K562 (cell line): ENCODE measurements around the gene EIPR1. TPM values are rescaled to one million over a fixed set of nuclear protein-coding genes. Genes with fewer than 3 reads are reported as not detected.

ENCODE experiments used
- ATAC-seq: fragments of 200-7000 bp; cut with Tn5 transposase; 3 replicates; pipeline ENCODE4 v1.9.1; 2020; ENCODE audit warnings: moderate library complexity
- BruUV-seq: library from RNA; stranded (reverse); fragments of 400-500 nt; replicated peaks from 2 replicates; lab custom pipeline; 2021; lab: Mats Ljungman, UMichigan
- CTCF ChIA-PET: fragments of 300-600 bp; formaldehyde crosslinking; extraction: SDS; loops from one replicate; lab custom pipeline; 2021; ENCODE audit warnings: low intra/inter-chr PET ratio; lab: Yijun Ruan, JAX
- POLR2A ChIA-PET: fragments of 300-600, 350-650 bp; sonication (Branson Sonifier 250); formaldehyde crosslinking; extraction: SDS; loops from one replicate; lab custom pipeline; 2021; ENCODE audit warnings: antibody characterized with exemption, inconsistent platforms; lab: Yijun Ruan, JAX
- DNase-seq, 4 experiments: peaks; one replicate each; pipeline versions ENCODE4 v3.0.0 to v3.0.0-alpha.2; 2011 to 2018; ENCODE audit warnings: low spot score in 3 of 4, mixed read lengths in 3 of 4; ENCODE audit errors: extremely low read depth in 1 of 4
- FAIRE-seq: peaks from 2 replicates; lab custom pipeline; 2011; peaks lifted over from hg19 to GRCh38; lab: Jason Lieb, UNC
- H2AFZ ChIP-seq: 2 replicates; pipeline ENCODE4 v1.6.0; 2011; ENCODE audit warnings: low read depth, low read length, control low read depth, inconsistent platforms
- H3K27ac ChIP-seq: fragments of 200-600 bp; 3 replicates; pipeline ENCODE4 v1.8.0; 2011; ENCODE audit warnings: low read depth, mild to moderate bottlenecking, control low read depth, inconsistent platforms, low read length, moderate library complexity, mixed read lengths; ENCODE audit errors: extremely low read depth
- H3K27me3 ChIP-seq, 2 experiments: fragments of 300-600 bp in 1 of 2; 2 replicates in 1 of 2; 3 replicates in 1 of 2; pipeline versions ENCODE4 v1.6.0 to v1.8.0; 2011; ENCODE audit warnings: inconsistent platforms in 2 of 2, low read length in 2 of 2, mild to moderate bottlenecking in 1 of 2, mixed read lengths in 1 of 2, moderate library complexity in 1 of 2; ENCODE audit not compliant: control insufficient read depth in 2 of 2, insufficient read depth in 2 of 2
- H3K36me3 ChIP-seq: fragments of 300-600 bp; 3 replicates; pipeline ENCODE4 v1.8.0; 2011; ENCODE audit warnings: mild to moderate bottlenecking, low read length, inconsistent platforms; ENCODE audit not compliant: control insufficient read depth, insufficient read depth
- H3K4me1 ChIP-seq, 2 experiments: fragments of 200-600 bp in 1 of 2; replicated peaks in 1 of 2; 2 replicates in 1 of 2; 3 replicates in 1 of 2; pipeline versions ENCODE4 v1.5.1 to v1.8.0; 2011; ENCODE audit warnings: inconsistent platforms in 2 of 2, low read length in 2 of 2, mild to moderate bottlenecking in 1 of 2, mixed read lengths in 1 of 2, moderate library complexity in 1 of 2; ENCODE audit not compliant: control insufficient read depth in 2 of 2, insufficient read depth in 2 of 2
- H3K4me2 ChIP-seq: 2 replicates; pipeline ENCODE4 v1.6.1; 2011; ENCODE audit warnings: low read length, control low read depth, inconsistent platforms, mixed read lengths; ENCODE audit not compliant: insufficient read depth
- H3K4me3 ChIP-seq: fragments of 200-600 bp; sonication (generic), shearing (Covaris generic); 2 replicates; pipeline ENCODE4 v1.5.1; 2016; ENCODE audit warnings: control low read depth, inconsistent platforms
- H3K79me2 ChIP-seq: fragments of 200-600 bp; 3 replicates; pipeline ENCODE4 v1.8.0; 2011; ENCODE audit warnings: low read length, inconsistent platforms; ENCODE audit not compliant: control insufficient read depth, insufficient read depth
- H3K9ac ChIP-seq, 2 experiments: 2 replicates each; pipeline versions ENCODE4 v1.6.0 to v1.6.1; 2011; ENCODE audit warnings: low read depth in 2 of 2, low read length in 2 of 2, control low read depth in 1 of 2, inconsistent platforms in 1 of 2, mild to moderate bottlenecking in 1 of 2, mixed read lengths in 1 of 2; ENCODE audit not compliant: insufficient read depth in 1 of 2
- H3K9me1 ChIP-seq: one replicate; pipeline ENCODE4 v1.6.0; 2011; ENCODE audit warnings: inconsistent platforms, mild to moderate bottlenecking, low read length, moderate library complexity; ENCODE audit not compliant: control insufficient read depth, insufficient read depth
- H3K9me3 ChIP-seq: replicated peaks from 2 replicates; pipeline ENCODE4 v1.5.1; 2011; ENCODE audit warnings: low read depth, low read length, inconsistent platforms; ENCODE audit not compliant: control insufficient read depth, insufficient read depth
- H4K20me1 ChIP-seq: replicated peaks from 2 replicates; pipeline ENCODE4 v1.6.1; 2011; ENCODE audit warnings: low read length, inconsistent platforms, mixed read lengths; ENCODE audit not compliant: control insufficient read depth, insufficient read depth
- ASH1L ChIP-seq: fragments of 450-650 bp; IDR thresholded peaks from 2 replicates; pipeline ENCODE4 v1.6.1; 2018; ENCODE audit warnings: borderline replicate concordance, mild to moderate bottlenecking, low read depth; ENCODE audit not compliant: partially characterized antibody
- BRD9 ChIP-seq: fragments of 450-650 bp; IDR thresholded peaks from 2 replicates; pipeline ENCODE4 v1.6.1; 2018; ENCODE audit warnings: low read depth; ENCODE audit not compliant: partially characterized antibody
- CBFA2T2 ChIP-seq: fragments of 450-650 bp; conservative IDR thresholded peaks from 2 replicates; pipeline ENCODE4 v1.6.1; 2017; ENCODE audit warnings: mild to moderate bottlenecking
- CEBPG ChIP-seq, 3 experiments: fragments of 200-800 bp in 1 of 3; sonication (Bioruptor generic) in 1 of 3; sonication (generic) in 1 of 3; formaldehyde crosslinking in 1 of 3; IDR thresholded peaks in 2 of 3; conservative IDR thresholded peaks in 1 of 3; 2 replicates each; pipeline versions ENCODE4 v1.6.1 to v1.8.0; 2016 to 2022; ENCODE audit warnings: missing compliant biosample characterization in 2 of 3, missing genetic modification characterization in 2 of 3, mild to moderate bottlenecking in 1 of 3, missing genetic modification reagents in 1 of 3
- FOXA1 ChIP-seq: fragments of 450-650 bp; IDR thresholded peaks from 2 replicates; pipeline ENCODE4 v1.6.1; 2016; ENCODE audit warnings: mild to moderate bottlenecking, borderline replicate concordance
- HDAC6 ChIP-seq: IDR thresholded peaks from 2 replicates; pipeline ENCODE4 v1.6.1; 2012; ENCODE audit warnings: low read depth, mild to moderate bottlenecking, control low read depth, inconsistent platforms, low read length, moderate library complexity
- KLF6 ChIP-seq: fragments of 250-450 bp; sonication (Bioruptor Pico); IDR thresholded peaks from 2 replicates; pipeline ENCODE4 v1.4.0; 2020; ENCODE audit warnings: mild to moderate bottlenecking, moderate library complexity, borderline replicate concordance
- SAFB ChIP-seq: fragments of 200-400 bp; formaldehyde crosslinking; IDR thresholded peaks from 2 replicates; pipeline ENCODE4 v1.6.1; 2017; ENCODE audit warnings: low read depth, low read length, borderline replicate concordance
- THAP7 ChIP-seq: fragments of 250-450 bp; sonication (Bioruptor Pico); IDR thresholded peaks from 2 replicates; pipeline ENCODE4 v1.5.0; 2021
- XRCC3 ChIP-seq: fragments of 450-650 bp; IDR thresholded peaks from 2 replicates; pipeline ENCODE4 v1.6.1; 2017; ENCODE audit warnings: mild to moderate bottlenecking, moderate library complexity
- ZNF764 ChIP-seq: fragments of 250-450 bp; sonication (Bioruptor Pico); IDR thresholded peaks from 2 replicates; pipeline ENCODE4 v1.4.0; 2020; ENCODE audit warnings: low read depth, mild to moderate bottlenecking, moderate library complexity
- WGBS: fragments of 100-300 bp; shearing (Covaris generic); methylation state at CpG from one replicate; pipeline ENCODE4 v1.1.6; 2016; ENCODE audit warnings: low coverage, mixed read lengths; ENCODE audit not compliant: insufficient coverage; ENCODE audit errors: missing lambda C conversion rate; 5-methylcytosine and 5-hydroxymethylcytosine counted together
- in situ Hi-C: fragments of 300-500 bp; cut with MboI; formaldehyde crosslinking; loops from 4 replicates; pipeline ENCODE4 v1.15.0; 2018; ENCODE audit warnings: inconsistent platforms, mixed read lengths
- intact Hi-C: fragments of 100-400 bp; cut with micrococcal nuclease; formaldehyde crosslinking; loops from 2 replicates; pipeline ENCODE4 v1.14.2; 2022
- polyA plus RNA-seq, 8 experiments: library from polyadenylated mRNA; depleted of rRNA in 4 of 8; stranded (reverse) in 5 of 8; unstranded in 3 of 8; fragments of >200 nt; fragmentation: Nextera tagmentation in 2 of 8; fragmentation: Illumina TruSeq in 1 of 8; extraction: Ambion mirVana in 2 of 8; extraction: Trizol in 1 of 8; gene quantifications; 2 replicates each; pipeline versions ENCODE4 v1.2.1 to v1.2.3, GENCODE V29; 2011 to 2014; ENCODE audit warnings: inconsistent platforms in 1 of 8, missing spikeins in 1 of 8
- total RNA-seq, 7 experiments: library from RNA; depleted of rRNA in 6 of 7; stranded (reverse); fragments of >200 nt in 6 of 7; fragmentation: Illumina TruSeq in 2 of 7; extraction: Trizol in 2 of 7; gene quantifications; 2 replicates each; pipeline versions ENCODE4 v1.2.1 to v1.2.3, GENCODE V29; 2011 to 2021; ENCODE audit warnings: low replicate concordance in 1 of 7

Gene EIPR1
- total and polyA plus RNA-seq, 9 of the 15 experiments (the other 6 are each of a cell fraction or from before 2014, with no cell fraction given): 19.9 to 54.4 (median 35.9) TPM

DNA sequence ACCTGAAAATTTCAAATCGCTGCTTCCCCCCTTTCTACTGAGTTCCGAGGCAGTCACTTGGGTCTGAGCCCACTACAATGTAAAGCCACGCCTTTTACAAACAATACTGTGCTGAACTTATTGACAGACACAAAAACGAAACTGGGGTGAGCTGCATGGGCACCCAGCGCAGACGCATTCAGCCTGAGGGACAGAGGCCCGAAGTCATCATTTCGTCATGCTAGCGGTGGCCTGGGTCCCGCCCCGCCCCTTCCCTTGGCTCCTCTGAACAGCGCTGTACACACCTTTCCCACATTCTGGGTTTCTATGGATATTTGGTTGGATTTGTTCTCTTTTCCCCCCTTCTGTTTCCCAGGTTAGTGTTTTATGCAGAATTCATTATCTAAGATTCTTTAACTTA, 71.7 kb downstream of the EIPR1 start:
- Histone ChIP-seq H3K27ac (no peak overlapping the region), H3K9ac (no peak overlapping the region), H3K9me1 (peaks cover 3% of the 10 kb centered on the region), H2AFZ (no peak overlapping the region), H3K4me1 (peaks cover 0 to 25% of the 10 kb centered on the region in 2 experiments; a peak in 2 of 5 replicates), H3K4me2 (no peak overlapping the region), H3K9me3 (no peaks in the 10 kb centered on the region), H3K36me3 (peaks cover 15% of the 10 kb centered on the region; the same call in 1 of the 3 replicates), H3K27me3 (no peaks in the 10 kb centered on the region), H4K20me1 (peaks cover 23% of the 10 kb centered on the region), H3K4me3 (no peak overlapping the region), H3K79me2 (no peaks in the 10 kb centered on the region)
- ATAC-seq (no peak), DNase-seq (no peak), FAIRE-seq (no peak)
- intact Hi-C loops (loop anchor here (10.0 kb wide), 1 partner anchor 231 kb away; no protein-coding TSS in a partner anchor), in situ Hi-C loops (no loop called here)
- POLR2A ChIA-PET: no interaction called here
- TF ChIP-seq HDAC6: no peak
- TF ChIP-seq ZNF764 (CRISPR knock-in tag): no peak
- TF ChIP-seq KLF6 (CRISPR knock-in tag): no peak
- no peak for TF ChIP-seq CEBPG (CRISPR knock-in tag; IDR thresholded peaks at IDR 0.05)
- TF ChIP-seq CEBPG (tag; conservative IDR thresholded peaks at IDR 0.05 in 1 of 2, IDR thresholded peaks at IDR 0.05 in 1 of 2): no peak
- TF ChIP-seq XRCC3: no peak
- TF ChIP-seq CBFA2T2: no peak
- no peak for TF ChIP-seq BRD9
- no peak for TF ChIP-seq SAFB
- TF ChIP-seq ASH1L: no peak
- no peak for TF ChIP-seq FOXA1
- TF ChIP-seq THAP7 (CRISPR knock-in tag): no peak
- WGBS: 70% methylated on average over 12 of the region's 12 CpGs
- no TSS peak for BruUV-seq
- CTCF ChIA-PET: no interaction called here
